HFFc6 (cell line): ENCODE data around the gene APBB2. TPM values are rescaled to one million over a fixed set of nuclear protein-coding genes. Genes with fewer than 3 reads are reported as not detected.

Experiments used
- DNase-seq: peaks from one replicate; pipeline ENCODE4 v3.0.0-alpha.2; 2018
- H3K27ac Mint-ChIP-seq: 2 replicates; pipeline ENCODE4 v1.8.0; 2020; ENCODE audit warnings: mild to moderate bottlenecking, mixed read lengths
- H3K27me3 Mint-ChIP-seq: 2 replicates; pipeline ENCODE4 v1.8.0; 2021; ENCODE audit warnings: mild to moderate bottlenecking, moderate library complexity, mixed read lengths; ENCODE audit not compliant: insufficient read depth
- H3K36me3 Mint-ChIP-seq: 2 replicates; pipeline ENCODE4 v1.8.0; 2021; ENCODE audit warnings: low read depth, mixed read lengths
- H3K4me1 Mint-ChIP-seq: 2 replicates; pipeline ENCODE4 v1.8.0; 2020; ENCODE audit warnings: low read depth, mixed read lengths
- H3K4me3 Mint-ChIP-seq: 2 replicates; pipeline ENCODE4 v1.8.0; 2020; ENCODE audit warnings: mild to moderate bottlenecking, moderate library complexity, mixed read lengths
- H3K9me3 Mint-ChIP-seq: 2 replicates; pipeline ENCODE4 v1.8.0; 2020; ENCODE audit warnings: mild to moderate bottlenecking, mixed read lengths
- total RNA-seq, 6 experiments: library from RNA; stranded (reverse); fragmentation: NEBNext Ultra II Directional; extraction: Animal tissue kit (Norgen Biotek cat#: 25700); gene quantifications; 2 replicates in 1 of 6; 3 replicates in 5 of 6; pipeline ENCODE4 v1.2.3, GENCODE V29; 2021
- TF ChIP-seq, protein P1 (sequence below): fragments of 200-600 bp; sonication (generic); IDR thresholded peaks from 2 replicates; pipeline ENCODE4 v1.5.0; 2021; ENCODE audit warnings: antibody characterized with exemption, mild to moderate bottlenecking

Gene APBB2
- total RNA-seq, 6 experiments from 2014 or later = 32.4 to 45.5 (median 35.8) TPM

DNA sequence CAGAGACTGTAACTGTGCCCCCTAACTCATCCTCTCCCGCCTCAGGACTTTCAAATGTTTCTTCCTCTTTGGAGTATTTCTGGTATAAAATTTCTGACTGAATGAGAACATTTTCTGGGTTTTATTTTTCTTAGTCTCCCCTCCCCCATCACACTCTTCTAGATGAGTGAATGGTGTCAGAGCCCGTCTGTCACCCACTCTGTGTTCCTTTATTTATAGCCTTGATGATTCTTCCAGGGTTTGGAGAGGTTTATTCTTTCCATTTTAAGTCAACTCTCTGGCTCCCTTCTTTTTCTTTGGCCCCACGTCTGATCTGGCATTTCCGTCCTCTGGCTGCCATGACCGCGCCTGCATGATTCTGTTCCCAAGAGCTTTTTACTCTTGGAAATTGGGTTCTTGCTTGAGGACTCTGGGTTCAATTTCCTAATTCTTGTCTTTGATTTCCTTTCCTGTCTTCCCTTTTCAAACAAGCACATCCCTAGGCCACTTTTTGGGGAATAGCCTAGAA is 335.7 kb downstream of the APBB2 start:
- Mint-ChIP-seq H3K4me3 (no peak overlapping the region), H3K4me1 (peaks cover 8% of the 10 kb centered on the region), H3K9me3 (no peaks in the 10 kb centered on the region), H3K36me3 (peaks cover 16% of the 10 kb centered on the region; the same call in 1 of the 2 replicates), H3K27ac (no peak overlapping the region; the same call in 1 of the 2 replicates), H3K27me3 (peaks cover 4% of the 10 kb centered on the region)
- TF ChIP-seq, protein P1, sequence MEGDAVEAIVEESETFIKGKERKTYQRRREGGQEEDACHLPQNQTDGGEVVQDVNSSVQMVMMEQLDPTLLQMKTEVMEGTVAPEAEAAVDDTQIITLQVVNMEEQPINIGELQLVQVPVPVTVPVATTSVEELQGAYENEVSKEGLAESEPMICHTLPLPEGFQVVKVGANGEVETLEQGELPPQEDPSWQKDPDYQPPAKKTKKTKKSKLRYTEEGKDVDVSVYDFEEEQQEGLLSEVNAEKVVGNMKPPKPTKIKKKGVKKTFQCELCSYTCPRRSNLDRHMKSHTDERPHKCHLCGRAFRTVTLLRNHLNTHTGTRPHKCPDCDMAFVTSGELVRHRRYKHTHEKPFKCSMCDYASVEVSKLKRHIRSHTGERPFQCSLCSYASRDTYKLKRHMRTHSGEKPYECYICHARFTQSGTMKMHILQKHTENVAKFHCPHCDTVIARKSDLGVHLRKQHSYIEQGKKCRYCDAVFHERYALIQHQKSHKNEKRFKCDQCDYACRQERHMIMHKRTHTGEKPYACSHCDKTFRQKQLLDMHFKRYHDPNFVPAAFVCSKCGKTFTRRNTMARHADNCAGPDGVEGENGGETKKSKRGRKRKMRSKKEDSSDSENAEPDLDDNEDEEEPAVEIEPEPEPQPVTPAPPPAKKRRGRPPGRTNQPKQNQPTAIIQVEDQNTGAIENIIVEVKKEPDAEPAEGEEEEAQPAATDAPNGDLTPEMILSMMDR = no peak
- DNase-seq = no peak

DNA sequence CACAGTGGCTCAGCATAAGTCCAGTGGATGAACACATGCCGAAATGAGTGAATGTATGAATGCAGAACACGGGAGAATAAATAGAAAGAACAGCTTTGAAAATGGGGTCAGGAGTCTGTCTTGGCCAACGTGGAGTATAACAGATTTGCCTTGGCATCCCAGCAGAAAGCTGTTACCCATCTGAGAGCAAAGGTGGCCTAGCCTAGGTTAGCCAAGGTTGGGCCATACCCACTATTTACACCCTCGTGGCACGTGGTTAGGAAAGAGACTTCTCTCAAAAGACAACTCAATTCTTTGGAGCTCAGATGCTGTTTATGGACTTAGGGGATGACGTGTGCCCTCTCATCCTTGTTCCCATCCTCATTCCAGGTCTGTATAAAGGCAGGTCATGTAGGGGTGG is 337.3 kb downstream of the APBB2 start:
- Mint-ChIP-seq H3K4me1 (peaks cover 8% of the 10 kb centered on the region), H3K27me3 (no peaks in the 10 kb centered on the region), H3K27ac (no peak overlapping the region), H3K36me3 (peaks cover 16% of the 10 kb centered on the region; the same call in 1 of the 2 replicates), H3K4me3 (no peak overlapping the region), H3K9me3 (no peaks in the 10 kb centered on the region)
- no peak for DNase-seq
- TF ChIP-seq, protein P1 = no peak

DNA sequence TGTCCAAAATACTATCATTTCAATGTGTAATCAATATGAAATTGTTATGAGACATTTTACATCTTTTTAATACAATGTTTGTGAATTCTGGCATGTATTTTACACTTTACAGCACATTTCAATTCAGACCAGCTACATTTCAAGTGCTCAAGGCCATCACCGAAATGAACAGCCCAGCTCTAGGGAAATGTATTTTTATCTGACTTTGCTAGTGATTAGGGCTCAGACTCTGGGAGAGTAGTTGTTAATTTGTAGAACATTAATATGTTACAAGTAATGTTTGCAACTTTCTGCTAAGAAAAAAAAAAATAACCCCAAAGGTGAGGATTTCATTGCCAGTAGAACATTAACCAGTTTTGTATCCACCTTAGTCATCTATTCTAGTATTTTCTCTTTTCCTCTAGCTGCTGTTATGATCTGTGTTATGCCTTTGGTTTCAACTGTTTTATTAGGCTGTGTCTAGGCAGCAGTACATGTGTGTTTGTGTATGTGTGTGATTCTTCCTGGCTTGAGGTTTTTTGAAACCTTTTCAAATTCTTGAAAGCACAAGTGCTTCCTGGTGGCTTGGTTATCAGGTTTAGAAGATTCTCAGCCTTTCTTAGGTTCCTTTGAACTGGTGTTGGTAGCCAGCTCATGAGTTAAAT is 338.7 kb downstream of the APBB2 start:
- Mint-ChIP-seq H3K4me3 (no peak overlapping the region), H3K36me3 (peaks cover 21% of the 10 kb centered on the region), H3K27ac (no peak overlapping the region), H3K4me1 (no peaks in the 10 kb centered on the region; the same call in 1 of the 2 replicates), H3K27me3 (no peaks in the 10 kb centered on the region; the same call in 1 of the 2 replicates), H3K9me3 (no peaks in the 10 kb centered on the region)
- TF ChIP-seq, protein P1 = no peak
- no peak for DNase-seq

DNA sequence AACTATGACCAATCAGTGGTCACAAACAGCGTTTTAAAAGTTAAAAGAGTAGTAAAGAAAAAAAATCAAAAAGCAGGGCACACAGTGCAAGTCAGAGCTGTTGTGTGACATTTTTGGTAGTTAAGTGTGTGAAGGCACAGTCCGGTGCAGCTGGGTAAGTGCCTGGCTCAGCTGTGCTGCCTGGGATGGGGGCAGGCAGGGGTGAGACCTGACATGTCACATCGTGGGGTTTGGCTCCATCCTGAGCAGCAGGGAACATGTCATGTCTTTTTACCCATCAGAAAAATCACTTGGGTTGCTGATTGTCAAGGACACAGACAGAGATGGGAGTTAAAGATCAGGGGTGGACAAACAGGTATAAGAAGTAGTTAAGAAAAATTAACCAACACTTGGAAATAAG is 339.4 kb downstream of the APBB2 start:
- no peak for DNase-seq
- Mint-ChIP-seq H3K4me3 (no peak overlapping the region), H3K27me3 (no peaks in the 10 kb centered on the region; the same call in 1 of the 2 replicates), H3K27ac (no peak overlapping the region), H3K36me3 (peaks cover 14% of the 10 kb centered on the region), H3K4me1 (peaks cover 5% of the 10 kb centered on the region; the same call in 1 of the 2 replicates), H3K9me3 (no peaks in the 10 kb centered on the region)
- TF ChIP-seq, protein P1 = no peak

DNA sequence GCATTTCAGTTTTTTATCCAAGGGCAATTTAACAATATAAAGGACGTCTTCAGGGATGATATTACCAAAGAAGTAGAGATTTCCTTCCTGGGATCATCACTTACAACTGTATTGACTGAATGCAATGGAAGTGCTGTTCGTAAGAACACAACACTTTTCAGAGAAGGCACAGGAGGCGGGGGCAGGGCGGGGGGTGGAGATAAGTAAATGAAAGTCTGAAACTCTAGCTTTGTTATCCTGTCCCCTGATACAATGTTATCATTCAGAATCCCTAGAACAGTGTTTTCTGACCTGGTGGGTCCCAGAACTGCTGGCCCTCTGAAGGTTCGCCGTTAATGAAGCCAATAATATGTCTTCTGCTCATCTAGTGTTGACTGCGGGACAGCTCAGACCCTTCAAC is 340.0 kb downstream of the APBB2 start:
- H3K36me3 Mint-ChIP-seq = peaks cover 12% of the 10 kb centered on the region
- peaks cover 7% of the 10 kb centered on the region; the same call in 1 of the 2 replicates for H3K4me1 Mint-ChIP-seq
- H3K4me3 Mint-ChIP-seq = no peak overlapping the region
- TF ChIP-seq, protein P1 = no peak
- no peak overlapping the region for H3K27ac Mint-ChIP-seq
- H3K27me3 Mint-ChIP-seq = no peaks in the 10 kb centered on the region; the same call in 1 of the 2 replicates
- DNase-seq = no peak
- H3K9me3 Mint-ChIP-seq = no peaks in the 10 kb centered on the region
